SK-N-SH treated with all-trans-retinoic acid at 6 μM for 48 hours (cell line): ENCODE data around the gene C8B.

ENCODE experiments used
- ESRRG ChIP-seq: fragments of 250-450 bp; sonication (Bioruptor Pico); IDR thresholded peaks from 2 replicates; pipeline ENCODE4 v1.6.1; 2021; ENCODE audit warnings: mild to moderate bottlenecking
- ISL1 ChIP-seq: fragments of 250-450 bp; sonication (Bioruptor Pico); IDR thresholded peaks from 2 replicates; pipeline ENCODE4 v2.1.2; 2022; ENCODE audit warnings: mild to moderate bottlenecking, moderate library complexity
- OSR1 ChIP-seq: fragments of 250-450 bp; sonication (Bioruptor Pico); IDR thresholded peaks from 2 replicates; pipeline ENCODE4 v1.8.0; 2022; ENCODE audit warnings: moderate library complexity, mild to moderate bottlenecking, inconsistent platforms
- POU6F1 ChIP-seq: fragments of 250-450 bp; sonication (Bioruptor Pico); IDR thresholded peaks from 2 replicates; pipeline ENCODE4 v1.8.0; 2021; ENCODE audit warnings: low read depth, mild to moderate bottlenecking, moderate library complexity, borderline replicate concordance
- TSHZ2 ChIP-seq: fragments of 250-450 bp; sonication (Bioruptor Pico); IDR thresholded peaks from 2 replicates; pipeline ENCODE4 v1.5.0; 2020; ENCODE audit warnings: mild to moderate bottlenecking, moderate library complexity
- ZC3H10 ChIP-seq: fragments of 250-450 bp; sonication (Bioruptor Pico); IDR thresholded peaks from 2 replicates; pipeline ENCODE4 v1.5.1; 2021; ENCODE audit warnings: mild to moderate bottlenecking, moderate library complexity
- ZFP3 ChIP-seq: fragments of 250-450 bp; sonication (Bioruptor Pico); IDR thresholded peaks from 2 replicates; pipeline ENCODE4 v1.5.0; 2020; ENCODE audit warnings: mild to moderate bottlenecking, moderate library complexity

GRCh38 chr1:56939209-56939608 lies 26.6 kb downstream of the C8B start:
- TF ChIP-seq OSR1 = no peak
- no peak for TF ChIP-seq ISL1
- no peak for TF ChIP-seq TSHZ2 (CRISPR knock-in tag)
- TF ChIP-seq ESRRG (CRISPR knock-in tag) = no peak
- no peak for TF ChIP-seq ZFP3 (CRISPR knock-in tag)
- TF ChIP-seq POU6F1 (CRISPR knock-in tag) = no peak
- no peak for TF ChIP-seq ZC3H10 (CRISPR knock-in tag)
